GM21619 (cell line): ENCODE data around the gene CD6.

Experiments used
- ATAC-seq: cut with Tn5 transposase; IDR thresholded peaks from one replicate; pipeline ENCODE4 v1.9.1; 2021; ENCODE audit not compliant: unreplicated experiment

CD6 gene

GRCh38 chr11:60982184-60982583, 10.7 kb downstream of the CD6 start:
- ATAC-seq, result no peak

GRCh38 chr11:60984149-60984548, 12.7 kb downstream of the CD6 start:
- no peak for ATAC-seq

- no peak for ATAC-seq
Measured at GRCh38 chr11:60984636-60985035, 13.2 kb downstream of the CD6 start.

GRCh38 chr11:60985501-60985900, 14.0 kb downstream of the CD6 start:
- no peak for ATAC-seq

- ATAC-seq, result no peak
Measured at GRCh38 chr11:60985991-60986915, 14.8 kb downstream of the CD6 start.

GRCh38 chr11:60987577-60988277, 16.2 kb downstream of the CD6 start:
- no peak for ATAC-seq

GRCh38 chr11:60988658-60989057, 17.2 kb downstream of the CD6 start:
- ATAC-seq, result no peak

GRCh38 chr11:60989093-60989650, 17.7 kb downstream of the CD6 start:
- no peak for ATAC-seq

- ATAC-seq, result no peak
Measured at GRCh38 chr11:60991457-60991856, 20.0 kb downstream of the CD6 start.

- no peak for ATAC-seq
Measured at GRCh38 chr11:60992842-60993409, 21.4 kb downstream of the CD6 start.

GRCh38 chr11:60993615-60994014, 22.1 kb downstream of the CD6 start:
- ATAC-seq, result no peak

GRCh38 chr11:60994541-60995080, 23.1 kb downstream of the CD6 start:
- no peak for ATAC-seq

GRCh38 chr11:60995798-60996197, 24.3 kb downstream of the CD6 start:
- ATAC-seq, result no peak

GRCh38 chr11:60996381-60997138, 25.1 kb downstream of the CD6 start:
- ATAC-seq, result no peak

- no peak for ATAC-seq
Measured at GRCh38 chr11:61000426-61000825, 28.9 kb downstream of the CD6 start.

GRCh38 chr11:61001931-61002330, 30.5 kb downstream of the CD6 start:
- ATAC-seq, result no peak

GRCh38 chr11:61002598-61002997, 31.1 kb downstream of the CD6 start:
- no peak for ATAC-seq

- ATAC-seq, result no peak
Measured at GRCh38 chr11:61004180-61004611, 32.7 kb downstream of the CD6 start.

- no peak for ATAC-seq
Measured at GRCh38 chr11:61004761-61005181, 33.3 kb downstream of the CD6 start.

- ATAC-seq, result no peak
Measured at GRCh38 chr11:61007383-61007955, 36.0 kb downstream of the CD6 start.
